ENCODE results near the gene BTNL8.

Gene BTNL8

DNA sequence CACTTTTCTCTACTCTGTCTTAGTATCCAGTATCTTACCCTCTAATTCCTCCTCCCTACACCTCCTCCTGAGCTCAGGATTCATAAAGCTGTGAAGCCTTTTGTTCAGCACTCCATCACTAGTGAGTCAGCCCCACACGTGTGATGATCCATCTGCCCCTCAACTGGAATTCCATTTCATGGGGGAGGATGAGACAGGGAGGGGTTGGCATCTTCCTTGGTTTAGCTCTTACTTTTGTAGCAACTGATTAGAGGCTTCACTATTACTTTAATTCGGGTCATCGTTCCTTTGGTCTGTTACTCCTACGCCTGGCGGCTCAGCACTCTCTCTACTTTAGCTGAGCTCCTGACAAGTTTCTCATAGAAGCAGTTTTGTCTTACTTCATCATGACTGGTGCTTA, 11.8 kb downstream of the BTNL8 start:
- Histone ChIP-seq H3K27me3 (ENCODE audit: control insufficient read depth, insufficient read depth, low read length, poor library complexity, severe bottlenecking) (no peaks in the 10 kb centered on the region), H3K4me3 (ENCODE audit: insufficient read depth, low read depth, low read length) (no peak overlapping the region), H3K36me3 (ENCODE audit: control insufficient read depth, insufficient read depth, low read length) (no peaks in the 10 kb centered on the region), H3K4me1 (ENCODE audit: control insufficient read depth, insufficient read depth, low read length) (no peaks in the 10 kb centered on the region), H3K9me3 (ENCODE audit: control insufficient read depth, low read length) (no peaks in the 10 kb centered on the region), H3K27ac (ENCODE audit: insufficient read depth, low read depth, low read length, poor library complexity, severe bottlenecking) (no peak overlapping the region)
- WGBS, 2 experiments: 77 to 80% methylated on average over 5 of the region's 5 CpGs

- H3K9me3 ChIP-seq (ENCODE audit: control insufficient read depth, low read length): no peaks in the 10 kb centered on the region
- no peak overlapping the region for H3K27ac ChIP-seq (ENCODE audit: insufficient read depth, low read depth, low read length, poor library complexity, severe bottlenecking)
- 85 to 93% methylated on average over 2 of the region's 2 CpGs for WGBS, 2 experiments
- no peaks in the 10 kb centered on the region for H3K27me3 ChIP-seq (ENCODE audit: control insufficient read depth, insufficient read depth, low read length, poor library complexity, severe bottlenecking)
- H3K4me3 ChIP-seq (ENCODE audit: insufficient read depth, low read depth, low read length): no peak overlapping the region
- H3K36me3 ChIP-seq (ENCODE audit: control insufficient read depth, insufficient read depth, low read length): no peaks in the 10 kb centered on the region
- no peaks in the 10 kb centered on the region for H3K4me1 ChIP-seq (ENCODE audit: control insufficient read depth, insufficient read depth, low read length)
These were observed 15.7 kb downstream of the BTNL8 start for GRCh38 chr5:180914646-180915045.

DNA sequence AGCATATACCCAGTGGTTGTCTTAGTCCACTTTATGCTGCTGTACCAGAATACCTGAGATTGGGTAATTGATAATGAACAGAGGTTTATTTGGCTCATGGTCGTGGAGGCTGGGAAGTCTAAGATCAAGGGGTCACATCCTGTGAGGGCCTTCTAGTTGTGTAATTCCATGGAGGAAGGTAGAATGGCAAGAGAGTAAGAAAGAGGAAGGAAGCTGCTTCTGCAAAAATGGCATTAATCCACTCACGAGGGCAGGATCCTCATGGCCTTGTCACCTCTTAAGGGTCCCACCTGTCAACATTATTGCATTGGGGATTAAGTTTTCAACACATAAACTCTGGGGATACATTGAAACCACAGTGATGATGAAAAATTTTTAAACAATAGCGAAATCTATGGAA, 17.0 kb downstream of the BTNL8 start:
- Histone ChIP-seq H3K36me3 (ENCODE audit: control insufficient read depth, insufficient read depth, low read length) (no peaks in the 10 kb centered on the region), H3K9me3 (ENCODE audit: control insufficient read depth, low read length) (no peaks in the 10 kb centered on the region)
- 59 to 77% methylated on average over 2 to 3 of the region's 3 CpGs for WGBS, 2 experiments

GRCh38 chr5:180918380-180918779, 19.4 kb downstream of the BTNL8 start:
- Histone ChIP-seq H3K4me3 (ENCODE audit: insufficient read depth, low read depth, low read length) (no peak overlapping the region), H3K9me3 (ENCODE audit: control insufficient read depth, low read length) (no peaks in the 10 kb centered on the region), H3K36me3 (ENCODE audit: control insufficient read depth, insufficient read depth, low read length) (no peaks in the 10 kb centered on the region), H3K27ac (ENCODE audit: insufficient read depth, low read depth, low read length, poor library complexity, severe bottlenecking) (no peak overlapping the region), H3K4me1 (ENCODE audit: control insufficient read depth, insufficient read depth, low read length) (no peaks in the 10 kb centered on the region), H3K27me3 (ENCODE audit: control insufficient read depth, insufficient read depth, low read length, poor library complexity, severe bottlenecking) (no peaks in the 10 kb centered on the region)
- 50% methylated on average over 1 of the region's 1 CpG; no CpG with 5 or more reads in 1 of the 2 experiments for WGBS, 2 experiments

More for the DNA sequence above, 17.0 kb downstream of the BTNL8 start:
- Histone ChIP-seq H3K27ac (ENCODE audit: insufficient read depth, low read depth, low read length, poor library complexity, severe bottlenecking) (no peak overlapping the region), H3K27me3 (ENCODE audit: control insufficient read depth, insufficient read depth, low read length, poor library complexity, severe bottlenecking) (no peaks in the 10 kb centered on the region), H3K4me1 (ENCODE audit: control insufficient read depth, insufficient read depth, low read length) (no peaks in the 10 kb centered on the region), H3K4me3 (ENCODE audit: insufficient read depth, low read depth, low read length) (no peak overlapping the region)

DNA sequence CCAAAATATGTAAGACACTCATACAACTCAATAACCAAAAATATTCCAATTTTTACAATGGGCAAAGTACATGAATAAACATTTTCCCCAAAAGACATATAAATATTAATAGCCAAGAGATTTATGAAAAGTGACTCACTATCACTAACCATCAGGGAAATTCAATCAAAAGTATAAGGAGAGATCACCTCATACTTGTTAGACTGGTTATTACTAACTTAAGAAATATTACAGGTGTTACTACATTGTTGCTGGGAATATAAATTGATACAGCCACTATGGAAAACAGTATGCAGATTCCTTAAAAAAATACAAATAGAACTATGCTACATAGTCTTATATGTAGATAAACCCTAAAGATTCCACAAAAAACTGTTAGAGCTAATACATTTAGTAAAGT, 21.8 kb downstream of the BTNL8 start:
- Histone ChIP-seq H3K36me3 (ENCODE audit: control insufficient read depth, insufficient read depth, low read length) (no peaks in the 10 kb centered on the region), H3K27me3 (ENCODE audit: control insufficient read depth, insufficient read depth, low read length, poor library complexity, severe bottlenecking) (no peaks in the 10 kb centered on the region), H3K27ac (ENCODE audit: insufficient read depth, low read depth, low read length, poor library complexity, severe bottlenecking) (no peak overlapping the region), H3K9me3 (ENCODE audit: control insufficient read depth, low read length) (peaks cover under 1% of the 10 kb centered on the region), H3K4me3 (ENCODE audit: insufficient read depth, low read depth, low read length) (no peak overlapping the region), H3K4me1 (ENCODE audit: control insufficient read depth, insufficient read depth, low read length) (no peaks in the 10 kb centered on the region)

DNA sequence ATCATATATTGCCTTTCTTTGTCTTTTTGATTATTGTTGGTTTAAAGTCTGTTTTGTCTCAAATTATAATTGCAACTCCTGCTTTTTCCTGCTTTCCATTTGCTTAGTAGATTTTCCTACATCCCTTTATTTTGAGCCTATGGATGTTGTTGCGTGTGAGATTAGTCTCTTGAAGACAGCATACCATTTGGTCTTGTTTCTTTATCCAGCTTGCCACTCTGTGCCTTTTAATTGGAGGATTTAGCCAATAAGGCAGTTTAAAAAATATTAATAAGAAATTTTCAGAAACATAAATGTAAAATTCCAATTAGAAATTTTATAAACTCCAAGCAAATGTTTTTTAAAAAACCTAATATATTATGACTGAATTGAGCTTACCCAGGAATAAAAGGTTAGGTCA, 24.0 kb downstream of the BTNL8 start:
- H3K27ac ChIP-seq (ENCODE audit: insufficient read depth, low read depth, low read length, poor library complexity, severe bottlenecking): no peak overlapping the region
- 70% methylated on average over 1 of the region's 1 CpG; no CpG with 5 or more reads in 1 of the 2 experiments for WGBS, 2 experiments
- no peak overlapping the region for H3K4me3 ChIP-seq (ENCODE audit: insufficient read depth, low read depth, low read length)
- no peaks in the 10 kb centered on the region for H3K36me3 ChIP-seq (ENCODE audit: control insufficient read depth, insufficient read depth, low read length)
- no peaks in the 10 kb centered on the region for H3K4me1 ChIP-seq (ENCODE audit: control insufficient read depth, insufficient read depth, low read length)
- peaks cover 2% of the 10 kb centered on the region for H3K9me3 ChIP-seq (ENCODE audit: control insufficient read depth, low read length)
- H3K27me3 ChIP-seq (ENCODE audit: control insufficient read depth, insufficient read depth, low read length, poor library complexity, severe bottlenecking): no peaks in the 10 kb centered on the region

- H3K4me3 ChIP-seq (ENCODE audit: insufficient read depth, low read depth, low read length): no peak overlapping the region
- no peaks in the 10 kb centered on the region for H3K4me1 ChIP-seq (ENCODE audit: control insufficient read depth, insufficient read depth, low read length)
- no peaks in the 10 kb centered on the region for H3K27me3 ChIP-seq (ENCODE audit: control insufficient read depth, insufficient read depth, low read length, poor library complexity, severe bottlenecking)
- no peaks in the 10 kb centered on the region for H3K36me3 ChIP-seq (ENCODE audit: control insufficient read depth, insufficient read depth, low read length)
- no peak overlapping the region for H3K27ac ChIP-seq (ENCODE audit: insufficient read depth, low read depth, low read length, poor library complexity, severe bottlenecking)
- H3K9me3 ChIP-seq (ENCODE audit: control insufficient read depth, low read length): peaks cover 2% of the 10 kb centered on the region
These were observed 33.7 kb downstream of the BTNL8 start for GRCh38 chr5:180932660-180933059.

- H3K4me1 ChIP-seq (ENCODE audit: control insufficient read depth, insufficient read depth, low read length): no peaks in the 10 kb centered on the region
- WGBS, 2 experiments: 57 to 58% methylated on average over 4 of the region's 4 CpGs
- no peak overlapping the region for H3K27ac ChIP-seq (ENCODE audit: insufficient read depth, low read depth, low read length, poor library complexity, severe bottlenecking)
- no peaks in the 10 kb centered on the region for H3K36me3 ChIP-seq (ENCODE audit: control insufficient read depth, insufficient read depth, low read length)
- no peaks in the 10 kb centered on the region for H3K27me3 ChIP-seq (ENCODE audit: control insufficient read depth, insufficient read depth, low read length, poor library complexity, severe bottlenecking)
- H3K4me3 ChIP-seq (ENCODE audit: insufficient read depth, low read depth, low read length): no peak overlapping the region
- H3K9me3 ChIP-seq (ENCODE audit: control insufficient read depth, low read length): peaks cover 2% of the 10 kb centered on the region
These were observed 36.2 kb downstream of the BTNL8 start for GRCh38 chr5:180935203-180935602.

GRCh38 chr5:180938294-180938693, 39.3 kb downstream of the BTNL8 start:
- H3K9me3 ChIP-seq (ENCODE audit: control insufficient read depth, low read length): peaks cover 2% of the 10 kb centered on the region
- H3K27ac ChIP-seq (ENCODE audit: insufficient read depth, low read depth, low read length, poor library complexity, severe bottlenecking): no peak overlapping the region
- no peak overlapping the region for H3K4me3 ChIP-seq (ENCODE audit: insufficient read depth, low read depth, low read length)
- no peaks in the 10 kb centered on the region for H3K4me1 ChIP-seq (ENCODE audit: control insufficient read depth, insufficient read depth, low read length)
- no peaks in the 10 kb centered on the region for H3K27me3 ChIP-seq (ENCODE audit: control insufficient read depth, insufficient read depth, low read length, poor library complexity, severe bottlenecking)
- WGBS, 2 experiments: 71 to 74% methylated on average over 6 of the region's 6 CpGs
- H3K36me3 ChIP-seq (ENCODE audit: control insufficient read depth, insufficient read depth, low read length): no peaks in the 10 kb centered on the region

GRCh38 chr5:180950291-180950949, 51.5 kb downstream of the BTNL8 start:
- H3K4me3 ChIP-seq (ENCODE audit: insufficient read depth, low read depth, low read length): no peak overlapping the region
- no peaks in the 10 kb centered on the region for H3K9me3 ChIP-seq (ENCODE audit: control insufficient read depth, low read length)
- H3K36me3 ChIP-seq (ENCODE audit: control insufficient read depth, insufficient read depth, low read length): no peaks in the 10 kb centered on the region
- 75 to 79% methylated on average over 2 to 5 of the region's 6 CpGs for WGBS, 2 experiments
- H3K27ac ChIP-seq (ENCODE audit: insufficient read depth, low read depth, low read length, poor library complexity, severe bottlenecking): no peak overlapping the region
- no peaks in the 10 kb centered on the region for H3K4me1 ChIP-seq (ENCODE audit: control insufficient read depth, insufficient read depth, low read length)
- no peaks in the 10 kb centered on the region for H3K27me3 ChIP-seq (ENCODE audit: control insufficient read depth, insufficient read depth, low read length, poor library complexity, severe bottlenecking)

GRCh38 chr5:180959661-180960060, 60.7 kb downstream of the BTNL8 start:
- no peaks in the 10 kb centered on the region for H3K27me3 ChIP-seq (ENCODE audit: control insufficient read depth, insufficient read depth, low read length, poor library complexity, severe bottlenecking)
- H3K27ac ChIP-seq (ENCODE audit: insufficient read depth, low read depth, low read length, poor library complexity, severe bottlenecking): no peak overlapping the region
- H3K9me3 ChIP-seq (ENCODE audit: control insufficient read depth, low read length): no peaks in the 10 kb centered on the region
- H3K4me3 ChIP-seq (ENCODE audit: insufficient read depth, low read depth, low read length): no peak overlapping the region
- no peaks in the 10 kb centered on the region for H3K4me1 ChIP-seq (ENCODE audit: control insufficient read depth, insufficient read depth, low read length)
- 88 to 89% methylated on average over 5 of the region's 5 CpGs for WGBS, 2 experiments
- H3K36me3 ChIP-seq (ENCODE audit: control insufficient read depth, insufficient read depth, low read length): no peaks in the 10 kb centered on the region

Data from ectodermal cell (in vitro differentiated cells).